ENCODE results near the gene SIVA1.

The SIVA1 gene, protein sequence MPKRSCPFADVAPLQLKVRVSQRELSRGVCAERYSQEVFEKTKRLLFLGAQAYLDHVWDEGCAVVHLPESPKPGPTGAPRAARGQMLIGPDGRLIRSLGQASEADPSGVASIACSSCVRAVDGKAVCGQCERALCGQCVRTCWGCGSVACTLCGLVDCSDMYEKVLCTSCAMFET

GRCh38 chr14:104752735-104753527 is at the start of gene SIVA1:
Gene SIVA1, plus strand, starts transcription at chr14:104753147. Its CDS starts 55 bp downstream, at chr14:104753202.
- peak; percentile 99 for DNase-seq (ENCODE audit: extremely low read depth in 1 of 2, low read depth in 1 of 2)

DNA sequence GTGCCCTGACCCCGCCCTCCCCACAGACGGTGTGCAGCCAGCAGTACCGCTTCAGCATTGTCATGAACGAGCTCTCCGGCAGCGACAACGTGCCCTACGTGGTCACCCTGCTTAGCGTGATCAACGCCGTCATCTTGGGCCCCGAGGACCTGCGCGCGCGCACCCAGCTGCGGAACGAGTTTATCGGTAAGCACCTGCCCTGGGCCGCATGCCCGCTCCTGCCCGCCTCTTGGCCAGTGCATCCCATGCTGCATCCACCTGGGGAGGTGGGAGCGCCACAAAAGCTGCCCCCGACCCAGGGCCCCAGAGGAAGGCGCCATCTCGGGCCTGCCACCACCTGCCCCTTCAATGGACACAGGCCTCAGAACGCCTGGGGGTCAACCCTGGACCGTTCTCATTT is 49.7 kb upstream of the SIVA1 start:
- no peak for DNase-seq (ENCODE audit: extremely low read depth in 1 of 2, low read depth in 1 of 2)

- DNase-seq (ENCODE audit: extremely low read depth in 1 of 2, low read depth in 1 of 2), result no peak
Observed at GRCh38 chr14:104704252-104704651, 48.7 kb upstream of the SIVA1 start.

DNA sequence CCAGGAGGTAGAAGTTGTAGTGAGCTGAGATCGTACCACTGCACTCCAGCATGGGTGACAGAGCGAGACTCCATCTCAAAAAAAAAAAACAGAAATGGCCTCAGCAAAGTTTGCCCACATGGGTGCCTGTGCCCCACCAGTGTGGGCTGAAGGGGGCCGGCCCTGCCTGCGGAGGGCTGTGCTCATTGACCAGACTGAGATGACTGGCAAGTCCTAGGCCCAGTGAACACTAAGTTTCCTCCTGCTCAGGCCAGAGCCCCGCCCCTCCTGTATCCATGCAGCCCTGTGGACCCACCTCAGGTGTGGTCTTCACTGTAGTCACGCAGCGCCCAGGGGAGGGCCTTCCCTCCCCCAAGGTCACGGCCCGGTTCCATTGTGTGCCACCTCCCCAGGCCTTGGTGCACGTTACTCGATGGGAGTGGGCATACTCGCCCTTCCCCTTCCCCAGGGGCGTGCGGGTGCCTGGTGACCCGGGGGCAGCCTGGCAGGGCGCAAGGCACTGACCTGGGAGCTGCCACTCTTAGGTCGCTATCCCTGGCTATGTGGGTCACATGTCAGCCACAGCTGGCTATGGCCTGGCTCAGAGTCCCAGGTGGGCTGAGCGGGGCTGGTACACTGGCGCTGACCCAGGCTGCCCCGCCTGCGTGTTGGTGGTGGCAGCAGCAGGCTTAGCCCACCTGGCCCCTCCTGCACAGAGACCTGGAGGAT is 47.5 kb upstream of the SIVA1 start:
- no peak for DNase-seq (ENCODE audit: extremely low read depth in 1 of 2, low read depth in 1 of 2)

- no peak for DNase-seq (ENCODE audit: extremely low read depth in 1 of 2, low read depth in 1 of 2)
Observed at GRCh38 chr14:104706733-104707607, 46.0 kb upstream of the SIVA1 start.

DNA sequence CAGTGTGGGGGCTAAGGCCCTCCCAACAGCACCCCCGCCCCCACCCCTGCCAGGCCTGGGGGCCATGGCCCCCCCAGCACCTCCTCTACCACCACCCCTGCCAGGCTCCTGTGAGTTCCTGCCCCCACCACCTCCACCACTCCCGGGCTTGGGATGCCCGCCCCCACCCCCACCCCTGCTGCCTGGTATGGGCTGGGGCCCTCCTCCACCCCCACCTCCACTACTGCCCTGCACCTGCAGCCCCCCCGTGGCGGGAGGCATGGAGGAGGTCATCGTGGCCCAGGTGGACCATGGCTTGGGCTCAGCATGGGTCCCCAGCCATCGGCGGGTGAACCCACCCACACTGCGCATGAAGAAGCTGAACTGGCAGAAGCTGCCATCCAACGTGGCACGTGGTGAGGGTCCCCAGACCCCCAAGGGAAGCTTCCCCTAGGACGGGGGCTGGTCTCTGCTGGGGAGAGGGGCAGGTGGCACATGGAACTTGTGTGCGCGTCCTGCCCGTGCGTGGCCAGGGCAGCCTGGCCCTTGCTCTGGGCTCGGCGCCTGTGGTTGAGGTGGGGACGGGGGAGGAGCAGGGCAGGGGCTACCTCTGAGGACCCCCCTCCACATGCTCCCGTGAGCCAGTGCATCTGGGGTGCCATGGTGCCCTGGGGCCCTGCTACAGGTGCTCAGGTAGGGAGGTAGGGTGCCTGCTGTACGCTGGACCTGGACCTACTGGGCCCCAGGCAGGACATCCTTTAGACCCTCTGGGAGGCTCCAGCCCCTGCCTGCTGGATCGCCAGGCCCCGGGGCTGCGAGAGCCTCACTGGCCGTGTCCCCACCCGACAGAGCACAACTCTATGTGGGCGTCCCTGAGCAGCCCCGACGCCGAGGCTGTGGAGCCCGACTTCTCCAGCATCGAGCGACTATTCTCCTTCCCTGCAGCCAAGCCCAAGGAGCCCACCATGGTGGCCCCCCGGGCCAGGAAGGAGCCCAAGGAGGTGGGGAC is 45.0 kb upstream of the SIVA1 start:
- no peak for DNase-seq (ENCODE audit: extremely low read depth in 1 of 2, low read depth in 1 of 2)

DNA sequence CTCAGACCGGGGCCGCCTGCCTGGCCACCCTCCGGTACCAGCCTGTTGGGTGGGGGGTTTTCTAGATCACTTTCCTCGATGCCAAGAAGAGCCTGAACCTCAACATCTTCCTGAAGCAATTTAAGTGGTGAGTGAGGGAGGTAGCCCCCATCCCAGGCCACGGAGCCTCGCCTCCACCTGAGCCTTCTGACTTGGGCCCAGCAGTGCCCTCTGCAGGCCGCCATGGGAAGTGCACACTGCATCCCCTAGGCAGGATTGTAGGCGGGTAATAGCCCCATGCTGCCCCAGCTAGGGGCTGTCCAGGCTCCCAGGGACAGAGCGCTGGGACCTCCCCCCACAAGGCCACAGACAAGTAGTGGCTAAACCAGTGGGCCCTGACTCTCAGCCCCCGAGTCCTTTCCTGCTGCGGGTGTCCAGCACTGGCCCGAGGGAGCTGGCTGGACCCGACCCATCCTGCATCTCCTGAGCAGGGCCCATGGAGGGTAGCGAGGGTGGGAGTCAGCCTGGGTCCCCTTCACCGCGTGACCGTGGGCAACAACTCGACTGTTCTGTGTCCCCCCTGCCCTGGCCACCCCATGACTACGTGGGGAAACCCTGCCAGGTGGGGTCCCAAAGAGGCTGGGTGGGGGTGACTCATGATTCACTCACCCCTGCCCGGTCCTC is 44.2 kb upstream of the SIVA1 start:
- peak; percentile 27 to 62 for DNase-seq (ENCODE audit: extremely low read depth in 1 of 2, low read depth in 1 of 2)

- no peak for DNase-seq (ENCODE audit: extremely low read depth in 1 of 2, low read depth in 1 of 2)
Observed at GRCh38 chr14:104709387-104710039, 43.4 kb upstream of the SIVA1 start.

DNA sequence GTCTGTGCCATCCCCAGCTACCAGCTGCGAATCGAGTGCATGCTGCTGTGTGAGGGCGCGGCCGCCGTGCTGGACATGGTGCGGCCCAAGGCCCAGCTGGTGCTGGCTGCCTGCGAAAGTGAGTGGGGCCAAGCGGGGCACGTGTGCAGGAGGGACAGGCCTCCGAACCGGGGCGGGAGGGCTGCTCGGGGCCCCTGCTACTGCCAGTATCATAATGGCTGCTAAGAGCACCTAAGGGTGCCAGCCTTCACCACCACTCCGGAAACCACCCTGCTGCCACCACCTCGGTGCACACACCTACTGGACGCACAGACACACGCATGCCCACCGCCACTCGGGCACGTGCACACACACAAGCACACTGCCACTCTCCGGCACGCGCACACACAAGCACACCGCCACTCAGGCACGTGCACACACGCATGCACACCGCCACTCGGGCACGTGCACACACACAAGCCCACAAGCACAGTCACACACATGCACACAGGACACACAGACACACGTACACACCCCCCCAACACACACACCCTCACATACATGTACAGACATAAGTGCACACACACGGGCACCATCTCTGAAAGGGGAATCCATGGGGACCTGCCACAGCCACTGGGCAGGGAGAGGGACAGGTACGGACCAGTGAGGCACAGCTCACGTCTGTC is 42.7 kb upstream of the SIVA1 start:
- DNase-seq (ENCODE audit: extremely low read depth in 1 of 2, low read depth in 1 of 2), result no peak

DNA sequence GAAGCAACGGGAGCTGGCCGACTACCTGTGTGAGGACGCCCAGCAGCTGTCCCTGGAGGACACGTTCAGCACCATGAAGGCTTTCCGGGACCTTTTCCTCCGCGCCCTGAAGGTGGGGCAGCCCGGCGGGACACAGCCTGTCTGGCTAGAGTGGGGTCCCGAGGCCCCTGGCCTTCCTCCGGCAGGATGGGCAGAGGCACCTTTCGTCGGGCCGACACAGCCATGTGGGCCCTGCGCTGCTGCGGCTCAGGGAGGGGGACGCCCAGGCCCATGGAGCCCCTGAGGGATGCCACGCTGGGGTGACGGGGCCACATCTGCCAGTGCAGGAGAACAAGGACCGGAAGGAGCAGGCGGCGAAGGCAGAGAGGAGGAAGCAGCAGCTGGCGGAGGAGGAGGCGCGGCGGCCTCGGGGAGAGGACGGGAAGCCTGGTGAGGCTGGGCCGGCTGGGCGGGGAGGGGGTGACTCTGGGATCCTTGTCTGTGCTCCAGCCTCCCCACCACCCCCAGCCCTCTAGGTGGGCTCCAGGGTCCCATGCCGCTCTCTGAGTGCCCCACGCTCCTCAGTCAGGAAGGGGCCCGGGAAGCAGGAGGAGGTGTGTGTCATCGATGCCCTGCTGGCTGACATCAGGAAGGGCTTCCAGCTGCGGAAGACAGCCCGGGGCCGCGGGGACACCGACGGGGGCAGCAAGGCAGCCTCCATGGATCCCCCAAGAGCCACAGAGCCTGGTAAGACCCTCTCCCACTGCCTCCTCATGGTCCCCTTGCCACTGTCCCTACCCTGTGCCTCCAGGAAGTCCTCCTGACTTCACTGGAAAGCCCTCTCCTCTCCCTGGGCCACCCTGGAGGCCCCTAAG is 39.8 kb upstream of the SIVA1 start:
- DNase-seq (ENCODE audit: extremely low read depth in 1 of 2, low read depth in 1 of 2), result no peak

DNA sequence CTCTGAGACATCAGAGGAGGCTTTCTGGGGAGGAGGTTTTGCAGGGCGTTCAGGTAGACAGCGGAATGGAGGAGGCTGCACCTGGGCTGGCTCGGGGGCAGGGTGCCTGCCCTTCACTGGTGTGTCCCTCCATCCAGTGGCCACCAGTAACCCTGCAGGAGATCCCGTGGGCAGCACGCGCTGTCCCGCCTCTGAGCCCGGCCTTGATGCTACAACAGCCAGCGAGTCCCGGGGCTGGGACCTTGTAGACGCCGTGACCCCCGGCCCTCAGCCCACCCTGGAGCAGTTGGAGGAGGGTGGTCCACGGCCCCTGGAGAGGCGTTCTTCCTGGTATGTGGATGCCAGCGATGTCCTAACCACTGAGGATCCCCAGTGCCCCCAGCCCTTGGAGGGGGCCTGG is 38.9 kb upstream of the SIVA1 start:
- DNase-seq (ENCODE audit: extremely low read depth in 1 of 2, low read depth in 1 of 2), result no peak

DNA sequence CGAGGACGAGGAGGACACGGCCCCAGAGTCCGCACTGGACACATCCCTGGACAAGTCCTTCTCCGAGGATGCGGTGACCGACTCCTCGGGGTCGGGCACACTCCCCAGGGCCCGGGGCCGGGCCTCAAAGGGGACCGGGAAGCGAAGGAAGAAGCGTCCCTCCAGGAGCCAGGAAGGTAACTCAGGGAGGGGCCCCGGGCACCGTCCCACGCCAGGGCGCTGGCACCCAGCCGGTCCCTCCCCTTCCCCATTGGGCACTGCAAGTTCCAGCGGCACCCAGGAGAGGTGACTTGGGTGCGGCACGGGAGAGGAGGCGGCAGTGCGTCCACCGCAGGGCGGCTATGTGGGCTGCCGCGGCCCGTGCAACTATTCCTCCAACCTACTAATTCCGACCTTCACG is 38.3 kb upstream of the SIVA1 start:
- DNase-seq (ENCODE audit: extremely low read depth in 1 of 2, low read depth in 1 of 2), result no peak

GRCh38 chr14:104715416-104715815 is 37.5 kb upstream of the SIVA1 start:
- no peak for DNase-seq (ENCODE audit: extremely low read depth in 1 of 2, low read depth in 1 of 2)

DNA sequence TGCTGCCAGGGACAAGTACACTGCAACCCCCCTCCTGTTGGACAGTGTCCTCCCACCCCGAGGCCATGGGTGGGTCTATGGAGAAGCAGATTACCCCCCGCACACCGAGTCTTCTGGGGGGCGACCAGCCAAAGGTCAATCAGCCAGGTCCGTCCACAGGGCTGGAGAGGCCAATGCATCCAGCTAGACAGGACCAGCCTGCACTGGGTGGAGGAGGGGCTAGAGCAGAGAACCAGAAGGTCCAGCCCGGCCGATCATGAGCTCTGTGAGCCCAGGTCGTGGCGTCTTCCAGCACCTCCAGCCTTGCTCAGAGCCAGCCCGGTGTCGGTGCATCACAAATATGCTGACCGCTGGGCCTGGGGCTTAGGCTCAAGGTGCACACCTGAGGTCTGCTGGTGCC is 37.1 kb upstream of the SIVA1 start:
- DNase-seq (ENCODE audit: extremely low read depth in 1 of 2, low read depth in 1 of 2), result no peak

- no peak for DNase-seq (ENCODE audit: extremely low read depth in 1 of 2, low read depth in 1 of 2)
Observed at GRCh38 chr14:104717137-104717536, 35.8 kb upstream of the SIVA1 start.

- DNase-seq (ENCODE audit: extremely low read depth in 1 of 2, low read depth in 1 of 2), result no peak
Observed at GRCh38 chr14:104717646-104718045, 35.3 kb upstream of the SIVA1 start.

DNA sequence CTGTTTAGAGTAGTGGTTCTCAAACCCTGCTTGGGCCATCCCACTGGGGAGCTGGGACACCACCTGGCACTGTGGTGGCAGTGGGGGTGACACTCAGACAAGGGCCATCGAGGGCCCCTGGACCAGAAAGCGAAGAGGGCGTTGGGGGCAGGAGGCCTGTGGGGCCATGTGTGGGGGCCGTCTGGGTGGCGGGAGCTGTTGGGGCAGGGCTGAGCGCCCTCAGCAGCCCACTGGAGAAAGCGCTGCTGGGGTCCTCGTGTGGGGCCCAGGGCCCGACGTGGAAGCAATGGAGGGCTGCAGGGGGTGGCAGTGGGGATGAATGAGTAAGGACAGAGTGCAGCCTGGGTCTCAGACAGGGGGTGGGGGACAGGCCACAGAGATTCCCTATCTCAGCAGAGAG is 34.8 kb upstream of the SIVA1 start:
- no peak for DNase-seq (ENCODE audit: extremely low read depth in 1 of 2, low read depth in 1 of 2)
